Glutamatergic neuron (in vitro differentiated cells): ENCODE measurements around the gene NFRKB. TPM values are rescaled to one million over a fixed set of nuclear protein-coding genes. Genes with fewer than 3 reads are reported as not detected.
"Not testable (repeated sequence)": the region's sequence is repeated elsewhere in the genome, so short reads cannot be mapped to it uniquely, and the experiment has no call there.

Experiments
- DNase-seq: peaks from one replicate; pipeline ENCODE4 v3.0.0; 2022
- H3K27ac Mint-ChIP-seq: one replicate; pipeline ENCODE4 v1.8.0; 2020; ENCODE audit warnings: mild to moderate bottlenecking, mixed read lengths, inconsistent platforms; ENCODE audit not compliant: unreplicated experiment
- H3K27me3 Mint-ChIP-seq: one replicate; pipeline ENCODE4 v1.8.0; 2020; ENCODE audit warnings: mild to moderate bottlenecking, moderate library complexity, mixed read lengths, inconsistent platforms; ENCODE audit not compliant: unreplicated experiment
- H3K36me3 Mint-ChIP-seq: one replicate; pipeline ENCODE4 v1.8.0; 2020; ENCODE audit warnings: mild to moderate bottlenecking, mixed read lengths, inconsistent platforms; ENCODE audit not compliant: unreplicated experiment
- H3K4me1 Mint-ChIP-seq: one replicate; pipeline ENCODE4 v1.8.0; 2020; ENCODE audit warnings: mild to moderate bottlenecking, low read depth, mixed read lengths, inconsistent platforms; ENCODE audit not compliant: unreplicated experiment
- H3K4me3 Mint-ChIP-seq: one replicate; pipeline ENCODE4 v1.8.0; 2020; ENCODE audit warnings: mild to moderate bottlenecking, mixed read lengths, inconsistent platforms; ENCODE audit not compliant: unreplicated experiment
- H3K9me3 Mint-ChIP-seq: one replicate; pipeline ENCODE4 v1.8.0; 2020; ENCODE audit warnings: mild to moderate bottlenecking, moderate library complexity, mixed read lengths, inconsistent platforms; ENCODE audit not compliant: unreplicated experiment
- total RNA-seq: library from RNA; stranded (reverse); fragmentation: NEBNext Ultra II Directional; extraction: Animal tissue kit (Norgen Biotek cat#: 25700); gene quantifications from one replicate; pipeline ENCODE4 v1.2.1, GENCODE V29; 2021; ENCODE audit not compliant: unreplicated experiment
- TF ChIP-seq, protein P1 (sequence below): fragments of 200-600 bp; sonication (generic); IDR thresholded peaks from one replicate; pipeline ENCODE4 v1.5.0; 2021; ENCODE audit not compliant: partially characterized antibody, unreplicated experiment

NFRKB gene
- total RNA-seq, 1 donor from 2014 or later, result 28.8 TPM

- TF ChIP-seq, protein P1, sequence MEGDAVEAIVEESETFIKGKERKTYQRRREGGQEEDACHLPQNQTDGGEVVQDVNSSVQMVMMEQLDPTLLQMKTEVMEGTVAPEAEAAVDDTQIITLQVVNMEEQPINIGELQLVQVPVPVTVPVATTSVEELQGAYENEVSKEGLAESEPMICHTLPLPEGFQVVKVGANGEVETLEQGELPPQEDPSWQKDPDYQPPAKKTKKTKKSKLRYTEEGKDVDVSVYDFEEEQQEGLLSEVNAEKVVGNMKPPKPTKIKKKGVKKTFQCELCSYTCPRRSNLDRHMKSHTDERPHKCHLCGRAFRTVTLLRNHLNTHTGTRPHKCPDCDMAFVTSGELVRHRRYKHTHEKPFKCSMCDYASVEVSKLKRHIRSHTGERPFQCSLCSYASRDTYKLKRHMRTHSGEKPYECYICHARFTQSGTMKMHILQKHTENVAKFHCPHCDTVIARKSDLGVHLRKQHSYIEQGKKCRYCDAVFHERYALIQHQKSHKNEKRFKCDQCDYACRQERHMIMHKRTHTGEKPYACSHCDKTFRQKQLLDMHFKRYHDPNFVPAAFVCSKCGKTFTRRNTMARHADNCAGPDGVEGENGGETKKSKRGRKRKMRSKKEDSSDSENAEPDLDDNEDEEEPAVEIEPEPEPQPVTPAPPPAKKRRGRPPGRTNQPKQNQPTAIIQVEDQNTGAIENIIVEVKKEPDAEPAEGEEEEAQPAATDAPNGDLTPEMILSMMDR, result no peak
- H3K27me3 Mint-ChIP-seq, result peaks cover 7% of the 10 kb centered on the region
- H3K9me3 Mint-ChIP-seq, result no peaks in the 10 kb centered on the region
- no peaks in the 10 kb centered on the region for H3K36me3 Mint-ChIP-seq
- no peaks in the 10 kb centered on the region for H3K4me1 Mint-ChIP-seq
- no peak overlapping the region for H3K27ac Mint-ChIP-seq
- DNase-seq, result no peak
- H3K4me3 Mint-ChIP-seq, result no peak overlapping the region
These were observed 41.1 kb downstream of the NFRKB start for GRCh38 chr11:129854232-129854805.

DNA sequence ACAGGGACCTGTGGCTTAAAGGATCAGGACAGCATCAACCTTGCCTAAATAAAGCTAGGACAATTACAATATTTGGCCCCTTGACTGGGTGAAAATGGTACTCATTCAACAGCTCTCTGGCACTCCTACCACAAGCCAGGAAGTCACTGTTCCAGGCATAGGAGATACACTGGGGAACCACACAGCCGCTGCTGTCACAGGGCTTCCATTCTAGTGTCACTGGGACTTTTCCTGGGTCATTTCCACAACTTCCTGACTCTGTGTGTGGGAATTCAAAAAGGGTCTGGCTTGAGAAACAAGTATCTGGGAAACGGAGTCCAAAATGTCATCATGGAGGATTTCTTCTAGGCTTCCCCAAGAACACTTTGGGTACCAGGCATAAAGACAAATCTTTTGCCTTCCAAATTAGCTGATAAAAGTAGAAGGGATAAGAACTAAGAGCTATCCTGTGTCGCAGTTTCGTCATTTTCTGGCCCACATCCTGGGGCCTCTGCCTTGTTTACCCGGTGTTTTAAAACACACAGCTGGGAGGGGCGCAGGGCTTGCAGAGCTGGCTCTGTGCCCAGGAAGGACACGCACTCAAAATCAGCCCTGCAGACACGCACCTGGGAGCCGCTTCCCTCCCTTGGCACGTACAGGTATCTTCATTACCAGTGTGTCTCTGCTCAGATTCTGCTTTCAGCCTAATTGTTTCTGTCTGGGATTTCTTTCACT lies 41.7 kb downstream of the NFRKB start:
- Mint-ChIP-seq H3K36me3 (no peaks in the 10 kb centered on the region), H3K4me1 (no peaks in the 10 kb centered on the region), H3K9me3 (no peaks in the 10 kb centered on the region), H3K4me3 (no peak overlapping the region), H3K27me3 (peaks cover 7% of the 10 kb centered on the region), H3K27ac (no peak overlapping the region)
- TF ChIP-seq, protein P1, result no peak
- no peak for DNase-seq

GRCh38 chr11:129852125-129852740 lies 43.1 kb downstream of the NFRKB start:
- no peaks in the 10 kb centered on the region for H3K4me1 Mint-ChIP-seq
- DNase-seq, result no peak
- H3K27me3 Mint-ChIP-seq, result peaks cover 7% of the 10 kb centered on the region
- no peak overlapping the region for H3K4me3 Mint-ChIP-seq
- no peaks in the 10 kb centered on the region for H3K36me3 Mint-ChIP-seq
- TF ChIP-seq, protein P1, result no peak
- H3K9me3 Mint-ChIP-seq, result no peaks in the 10 kb centered on the region
- no peak overlapping the region for H3K27ac Mint-ChIP-seq

- Mint-ChIP-seq H3K27me3 (peaks cover 2% of the 10 kb centered on the region), H3K36me3 (no peaks in the 10 kb centered on the region), H3K4me1 (peaks cover 9% of the 10 kb centered on the region), H3K27ac (no peak overlapping the region), H3K4me3 (no peak overlapping the region), H3K9me3 (no peaks in the 10 kb centered on the region)
- TF ChIP-seq, protein P1, result no peak
- DNase-seq, result no peak
These were observed 45.8 kb downstream of the NFRKB start for GRCh38 chr11:129849447-129850130.

DNA sequence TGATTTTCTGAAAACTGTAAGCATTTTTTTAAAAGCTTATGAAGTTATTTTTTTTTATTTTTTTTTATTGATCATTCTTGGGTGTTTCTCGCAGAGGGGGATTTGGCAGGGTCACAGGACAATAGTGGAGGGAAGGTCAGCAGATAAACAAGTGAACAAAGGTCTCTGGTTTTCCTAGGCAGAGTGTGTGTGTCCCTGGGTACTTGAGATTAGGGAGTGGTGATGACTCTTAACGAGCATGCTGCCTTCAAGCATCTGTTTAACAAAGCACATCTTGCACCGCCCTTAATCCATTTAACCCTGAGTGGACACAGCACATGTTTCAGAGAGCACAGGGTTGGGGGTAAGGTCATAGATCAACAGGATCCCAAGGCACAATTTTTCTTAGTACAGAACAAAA lies 48.0 kb downstream of the NFRKB start:
- not testable (repeated sequence) for H3K36me3 Mint-ChIP-seq, H3K4me1 Mint-ChIP-seq, DNase-seq, H3K27me3 Mint-ChIP-seq, H3K9me3 Mint-ChIP-seq, H3K4me3 Mint-ChIP-seq
- H3K27ac Mint-ChIP-seq, result peak overlapping the region; percentile 92
